ENCODE results near the gene PRAME.

DNA sequence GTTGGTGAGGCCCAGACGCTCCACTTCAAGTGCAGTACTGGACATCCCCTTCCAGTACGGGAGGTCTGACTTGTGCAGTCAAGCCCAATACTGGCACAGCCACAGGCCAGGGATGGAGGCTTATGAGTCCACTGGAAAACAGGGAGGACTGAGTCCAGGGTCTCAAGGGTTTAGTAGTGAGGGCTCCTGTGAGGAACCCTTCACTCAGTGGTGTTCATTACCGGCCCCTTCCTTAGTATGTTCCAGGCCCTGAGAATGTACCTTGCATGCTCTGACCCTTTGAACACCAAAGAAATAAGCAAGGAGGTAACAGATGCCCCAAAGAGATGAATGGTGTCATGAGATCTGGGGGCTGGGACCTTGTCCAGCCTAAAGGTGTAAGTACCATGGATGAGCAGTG is 11.8 kb downstream of the PRAME start:
- TF ChIP-seq, protein P1, sequence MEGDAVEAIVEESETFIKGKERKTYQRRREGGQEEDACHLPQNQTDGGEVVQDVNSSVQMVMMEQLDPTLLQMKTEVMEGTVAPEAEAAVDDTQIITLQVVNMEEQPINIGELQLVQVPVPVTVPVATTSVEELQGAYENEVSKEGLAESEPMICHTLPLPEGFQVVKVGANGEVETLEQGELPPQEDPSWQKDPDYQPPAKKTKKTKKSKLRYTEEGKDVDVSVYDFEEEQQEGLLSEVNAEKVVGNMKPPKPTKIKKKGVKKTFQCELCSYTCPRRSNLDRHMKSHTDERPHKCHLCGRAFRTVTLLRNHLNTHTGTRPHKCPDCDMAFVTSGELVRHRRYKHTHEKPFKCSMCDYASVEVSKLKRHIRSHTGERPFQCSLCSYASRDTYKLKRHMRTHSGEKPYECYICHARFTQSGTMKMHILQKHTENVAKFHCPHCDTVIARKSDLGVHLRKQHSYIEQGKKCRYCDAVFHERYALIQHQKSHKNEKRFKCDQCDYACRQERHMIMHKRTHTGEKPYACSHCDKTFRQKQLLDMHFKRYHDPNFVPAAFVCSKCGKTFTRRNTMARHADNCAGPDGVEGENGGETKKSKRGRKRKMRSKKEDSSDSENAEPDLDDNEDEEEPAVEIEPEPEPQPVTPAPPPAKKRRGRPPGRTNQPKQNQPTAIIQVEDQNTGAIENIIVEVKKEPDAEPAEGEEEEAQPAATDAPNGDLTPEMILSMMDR (conservative IDR thresholded peaks at IDR 0.05), result no peak
- TF ChIP-seq ZFX (IDR thresholded peaks at IDR 0.05), result no peak
